GM12874 (cell line): Measurements from ENCODE around the gene ADAM12.

ENCODE experiments used
- TF ChIP-seq, protein P1 (sequence below): IDR thresholded peaks from 2 replicates; pipeline ENCODE4 v1.5.1; 2011; ENCODE audit warnings: low read depth, mild to moderate bottlenecking, control low read depth, low read length, moderate library complexity; ENCODE audit not compliant: insufficient read depth

ADAM12 gene

DNA sequence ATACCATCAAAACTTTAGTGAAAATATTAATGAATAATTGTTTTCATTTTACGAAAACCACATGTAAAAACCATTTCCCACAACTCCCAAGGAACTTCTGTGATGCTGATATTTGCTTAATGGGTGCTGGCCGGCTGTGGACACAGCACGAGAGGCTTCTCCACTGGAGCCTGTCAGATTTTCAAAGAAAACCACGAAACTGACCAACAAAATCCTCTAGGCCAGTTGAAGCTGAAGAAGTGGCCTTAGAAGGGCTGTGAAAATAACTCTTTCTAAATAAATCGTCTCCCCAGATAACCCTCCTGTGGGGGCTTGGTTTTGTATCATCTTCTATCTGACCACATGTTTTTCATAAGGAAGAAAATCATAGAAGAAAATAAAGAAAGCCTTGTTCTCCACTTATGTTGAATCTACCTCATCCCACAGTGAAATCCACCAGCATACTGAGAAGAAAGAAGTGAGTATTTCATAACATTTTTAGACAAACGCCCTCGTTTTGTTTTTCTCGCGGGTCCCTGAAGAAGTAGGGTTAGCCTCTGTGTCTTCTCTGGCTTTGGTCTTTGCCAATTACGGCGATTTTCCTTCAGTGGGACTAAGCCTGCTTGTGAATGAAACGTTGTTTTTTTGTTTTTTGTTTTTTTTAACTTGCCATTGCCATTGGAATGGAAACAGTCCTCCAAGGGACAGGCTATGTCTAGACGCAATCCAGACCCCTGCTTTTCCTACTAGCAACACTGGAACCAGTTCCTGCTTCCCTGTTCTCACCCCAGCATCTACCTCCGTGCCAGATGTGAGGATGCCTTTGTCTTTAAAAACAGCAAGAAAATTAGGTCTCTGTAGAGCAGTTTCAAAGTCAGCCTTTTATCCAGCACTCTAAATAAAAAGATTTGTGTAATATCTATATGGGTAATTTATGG is 123.9 kb downstream of the ADAM12 start:
- TF ChIP-seq, protein P1, sequence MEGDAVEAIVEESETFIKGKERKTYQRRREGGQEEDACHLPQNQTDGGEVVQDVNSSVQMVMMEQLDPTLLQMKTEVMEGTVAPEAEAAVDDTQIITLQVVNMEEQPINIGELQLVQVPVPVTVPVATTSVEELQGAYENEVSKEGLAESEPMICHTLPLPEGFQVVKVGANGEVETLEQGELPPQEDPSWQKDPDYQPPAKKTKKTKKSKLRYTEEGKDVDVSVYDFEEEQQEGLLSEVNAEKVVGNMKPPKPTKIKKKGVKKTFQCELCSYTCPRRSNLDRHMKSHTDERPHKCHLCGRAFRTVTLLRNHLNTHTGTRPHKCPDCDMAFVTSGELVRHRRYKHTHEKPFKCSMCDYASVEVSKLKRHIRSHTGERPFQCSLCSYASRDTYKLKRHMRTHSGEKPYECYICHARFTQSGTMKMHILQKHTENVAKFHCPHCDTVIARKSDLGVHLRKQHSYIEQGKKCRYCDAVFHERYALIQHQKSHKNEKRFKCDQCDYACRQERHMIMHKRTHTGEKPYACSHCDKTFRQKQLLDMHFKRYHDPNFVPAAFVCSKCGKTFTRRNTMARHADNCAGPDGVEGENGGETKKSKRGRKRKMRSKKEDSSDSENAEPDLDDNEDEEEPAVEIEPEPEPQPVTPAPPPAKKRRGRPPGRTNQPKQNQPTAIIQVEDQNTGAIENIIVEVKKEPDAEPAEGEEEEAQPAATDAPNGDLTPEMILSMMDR, result no peak

DNA sequence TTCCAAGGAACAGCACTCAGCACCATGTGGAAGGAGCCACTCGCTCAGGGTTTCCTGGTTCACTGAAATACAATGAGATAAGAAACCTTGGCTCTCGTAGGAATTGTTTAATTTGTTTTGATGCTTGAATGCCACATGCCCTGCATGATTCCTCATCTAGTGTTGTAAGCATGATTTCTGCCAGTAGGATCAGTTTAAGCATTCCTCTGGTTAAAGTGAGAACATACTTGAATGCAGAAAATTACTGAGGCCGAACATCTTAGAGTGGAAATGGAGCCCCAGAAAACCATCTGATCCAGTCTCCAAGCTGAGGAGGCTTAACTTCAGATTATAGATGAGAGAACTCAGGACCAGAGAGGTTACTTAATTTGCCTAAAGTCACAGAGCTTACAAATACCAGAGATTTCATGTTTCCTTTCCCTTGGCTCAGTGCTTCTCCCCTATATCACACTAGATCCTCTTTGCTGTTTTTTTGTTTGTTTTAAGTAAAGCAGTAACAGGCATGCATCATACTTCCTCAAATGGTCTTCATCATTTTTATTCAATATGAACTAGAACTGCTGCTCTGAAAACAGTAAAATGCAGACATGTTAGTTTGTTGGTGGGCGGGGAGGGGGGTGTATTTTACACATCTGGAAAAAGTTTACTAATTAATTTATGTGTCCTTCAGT is 125.1 kb downstream of the ADAM12 start:
- TF ChIP-seq, protein P1, result no peak

DNA sequence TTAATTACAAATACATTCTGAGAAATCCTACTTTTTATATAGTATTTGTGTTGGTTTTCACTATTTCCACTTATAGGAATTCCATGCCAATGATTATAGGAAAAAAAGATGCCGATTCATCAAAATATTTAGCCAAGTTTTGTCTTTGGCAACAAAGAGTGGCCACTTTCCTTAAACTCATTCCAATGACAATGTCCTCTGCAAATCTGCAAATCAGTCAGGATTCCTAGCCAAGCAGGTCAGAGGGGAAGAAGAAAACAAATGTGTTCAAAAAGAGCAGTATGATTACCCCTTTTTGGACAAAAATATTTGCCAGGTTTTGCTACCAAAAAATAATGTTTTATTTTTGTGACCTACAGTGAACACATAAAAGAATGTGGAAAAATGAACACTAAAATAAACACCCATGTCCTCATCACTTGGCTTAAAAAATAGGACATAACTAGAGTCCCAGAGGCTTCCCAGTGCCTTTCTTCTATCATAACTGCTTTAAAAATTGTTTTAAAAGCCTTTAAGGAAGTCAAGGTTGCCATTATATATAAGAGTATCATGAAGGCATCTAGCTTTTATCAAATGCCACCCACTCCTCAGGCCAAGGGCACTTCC is 125.9 kb downstream of the ADAM12 start:
- TF ChIP-seq, protein P1, result no peak

DNA sequence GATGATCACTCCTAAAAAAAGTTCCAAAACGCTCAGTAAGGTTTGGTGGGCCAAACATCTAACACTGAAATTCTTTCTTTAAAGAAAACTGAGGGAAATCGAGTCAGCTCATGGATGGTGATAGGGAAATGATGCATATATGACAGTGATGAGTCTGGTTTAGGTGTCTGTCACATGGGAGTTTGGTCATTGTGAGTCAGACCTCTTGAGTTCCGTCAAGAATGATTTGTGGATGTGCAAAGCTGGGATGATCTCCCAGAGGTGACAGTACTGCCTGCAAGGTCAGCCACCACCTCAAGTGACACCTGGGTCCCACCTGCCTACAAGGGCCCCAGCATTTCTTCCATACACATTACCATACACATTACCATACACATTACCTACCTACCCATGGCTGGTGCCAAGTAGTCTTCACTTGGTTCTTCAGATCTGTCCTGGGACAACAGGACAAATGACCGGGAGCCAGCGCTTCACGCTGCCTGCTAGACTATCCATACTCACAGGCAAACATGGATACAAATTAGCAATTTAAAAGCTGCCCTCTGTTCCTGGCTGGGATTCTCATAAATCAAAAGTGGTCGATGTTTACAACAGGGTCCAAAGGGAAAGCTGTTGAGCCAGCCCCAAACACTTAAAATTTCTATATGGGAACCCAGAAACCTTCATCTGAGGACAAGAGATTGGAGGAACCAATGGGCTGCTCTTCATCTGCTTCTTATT is 128.4 kb downstream of the ADAM12 start:
- TF ChIP-seq, protein P1, result no peak

DNA sequence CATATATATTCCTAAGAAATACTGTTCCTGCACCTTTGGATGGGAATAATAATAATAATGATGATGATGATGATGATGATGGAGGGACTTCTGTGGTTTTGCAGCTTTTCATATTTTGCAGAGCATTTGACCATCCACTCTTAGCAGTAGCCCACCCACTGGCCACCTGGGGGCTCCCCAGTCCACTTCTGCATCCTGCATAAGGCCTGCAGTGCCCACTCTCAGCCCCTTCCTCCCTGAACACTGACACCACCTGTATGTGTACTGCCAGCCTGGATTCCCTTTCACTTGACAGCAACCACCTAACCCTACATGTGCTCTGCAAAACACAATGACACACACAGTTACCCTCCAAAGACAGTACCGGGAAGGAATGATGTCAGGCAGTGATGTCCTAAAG is 131.4 kb downstream of the ADAM12 start:
- TF ChIP-seq, protein P1, result no peak

DNA sequence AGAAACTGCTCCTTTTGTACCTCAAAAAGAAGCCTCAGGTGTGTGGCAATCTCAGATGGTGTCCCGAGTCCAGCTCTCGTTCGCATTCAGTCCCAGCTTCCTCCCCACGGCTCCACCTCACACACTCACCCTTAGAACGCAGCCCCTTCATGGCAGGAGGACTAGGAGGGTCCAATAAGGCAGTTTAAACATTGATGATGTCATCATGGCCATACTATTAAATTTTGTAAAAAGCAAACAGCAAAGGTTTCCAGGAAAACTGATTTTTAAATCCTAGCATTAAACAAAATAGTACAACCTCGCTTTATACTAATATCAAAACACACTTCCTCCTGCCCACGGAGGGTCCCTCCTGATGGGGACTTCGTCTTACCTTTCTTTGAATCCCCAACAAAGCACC is 133.0 kb downstream of the ADAM12 start:
- TF ChIP-seq, protein P1, result no peak

DNA sequence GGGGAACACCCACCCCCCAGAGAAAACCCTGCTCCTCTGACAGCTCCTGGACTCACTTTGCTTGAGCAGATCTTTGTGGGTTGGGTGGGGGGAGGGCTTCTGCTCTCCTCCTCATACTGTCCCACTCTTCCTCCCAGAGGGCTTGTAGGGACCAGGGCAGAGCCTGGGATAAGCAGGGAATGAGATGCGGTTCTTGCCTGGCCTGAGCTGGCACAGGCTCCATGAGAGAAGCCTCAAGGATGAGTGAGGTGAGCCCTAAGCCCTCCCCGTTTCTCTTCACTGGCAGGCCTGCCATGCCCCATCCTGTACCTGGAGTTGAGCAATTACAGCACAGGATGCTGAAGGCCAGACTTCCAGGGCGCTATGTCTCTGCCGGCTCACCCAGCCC is 134.7 kb downstream of the ADAM12 start:
- TF ChIP-seq, protein P1, result no peak
